ENCODE measurements around the gene ACP3.
"Not testable (repeated sequence)": the region's sequence is repeated elsewhere in the genome, so short reads cannot be mapped to it uniquely, and the experiment has no call there.

The ACP3 gene

DNA sequence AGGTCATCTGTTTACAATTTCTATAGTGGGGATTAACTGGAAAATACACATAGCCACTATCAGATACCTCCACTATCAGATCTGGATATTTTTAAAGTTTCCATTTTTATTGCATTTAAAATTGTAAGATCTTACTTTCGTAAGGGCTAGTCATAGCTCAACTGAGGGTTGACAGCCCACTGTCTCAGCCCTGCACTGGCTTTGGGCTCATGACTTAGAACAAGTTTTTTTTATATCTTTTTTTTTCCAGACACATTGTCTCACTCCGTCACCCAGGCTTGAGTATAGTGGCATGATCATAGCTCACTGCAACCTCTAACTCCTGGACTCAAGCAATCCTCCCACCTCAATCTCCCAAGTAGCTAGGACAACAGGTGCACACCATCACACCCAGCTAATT lies 51.3 kb downstream of the ACP3 start:
- DNase-seq (ENCODE audit: low spot score) = no peak

- DNase-seq (ENCODE audit: low spot score) = no peak
Observed at GRCh38 chr3:132368962-132369361, 51.8 kb downstream of the ACP3 start.

DNA sequence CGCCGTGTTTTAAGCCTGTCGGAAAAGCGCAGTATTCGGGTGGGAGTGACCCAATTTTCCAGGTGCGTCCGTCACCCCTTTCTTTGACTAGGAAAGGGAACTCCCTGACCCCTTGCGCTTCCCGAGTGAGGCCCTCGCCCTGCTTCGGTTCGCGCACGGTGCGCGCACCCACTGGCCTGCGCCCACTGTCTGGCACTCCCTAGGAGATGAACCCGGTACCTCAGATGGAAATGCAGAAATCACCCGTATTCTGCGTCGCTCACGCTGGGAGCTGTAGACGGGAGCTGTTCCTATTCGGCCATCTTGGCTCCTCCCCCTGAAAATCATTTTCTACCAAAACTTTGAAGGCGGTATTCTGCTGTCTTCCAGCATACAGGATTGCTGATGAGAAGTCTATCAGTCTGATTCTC lies 59.7 kb downstream of the ACP3 start:
- DNase-seq (ENCODE audit: low spot score) = not testable (repeated sequence)

GRCh38 chr3:132378048-132378762 lies 61.0 kb downstream of the ACP3 start:
- no peak for DNase-seq (ENCODE audit: low spot score)

GRCh38 chr3:132378846-132379245 lies 61.6 kb downstream of the ACP3 start:
- DNase-seq (ENCODE audit: low spot score) = no peak

GRCh38 chr3:132380920-132381319 lies 63.7 kb downstream of the ACP3 start:
- no peak for DNase-seq (ENCODE audit: low spot score)

GRCh38 chr3:132381348-132381944 lies 64.2 kb downstream of the ACP3 start:
- DNase-seq (ENCODE audit: low spot score) = no peak

DNA sequence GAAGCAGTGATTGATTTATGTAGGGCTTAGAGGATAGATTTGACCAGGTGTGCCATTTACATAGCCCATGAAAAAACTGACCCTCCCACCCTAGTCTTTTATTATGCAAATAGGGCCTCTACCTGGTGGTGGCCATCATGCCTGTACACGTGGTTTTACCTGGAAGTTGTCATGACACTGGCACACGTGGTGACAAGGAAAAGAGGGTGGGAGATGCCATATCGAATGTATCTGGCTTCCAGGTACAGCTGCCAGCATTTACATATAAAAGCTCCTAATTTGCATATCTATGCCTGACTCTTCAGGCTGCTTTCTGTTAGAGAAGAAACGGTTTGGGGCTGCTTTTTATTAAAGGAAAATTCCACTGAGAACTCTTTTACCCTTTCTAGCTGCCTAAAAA lies 65.1 kb downstream of the ACP3 start:
- DNase-seq (ENCODE audit: low spot score) = peak; percentile 14

DNA sequence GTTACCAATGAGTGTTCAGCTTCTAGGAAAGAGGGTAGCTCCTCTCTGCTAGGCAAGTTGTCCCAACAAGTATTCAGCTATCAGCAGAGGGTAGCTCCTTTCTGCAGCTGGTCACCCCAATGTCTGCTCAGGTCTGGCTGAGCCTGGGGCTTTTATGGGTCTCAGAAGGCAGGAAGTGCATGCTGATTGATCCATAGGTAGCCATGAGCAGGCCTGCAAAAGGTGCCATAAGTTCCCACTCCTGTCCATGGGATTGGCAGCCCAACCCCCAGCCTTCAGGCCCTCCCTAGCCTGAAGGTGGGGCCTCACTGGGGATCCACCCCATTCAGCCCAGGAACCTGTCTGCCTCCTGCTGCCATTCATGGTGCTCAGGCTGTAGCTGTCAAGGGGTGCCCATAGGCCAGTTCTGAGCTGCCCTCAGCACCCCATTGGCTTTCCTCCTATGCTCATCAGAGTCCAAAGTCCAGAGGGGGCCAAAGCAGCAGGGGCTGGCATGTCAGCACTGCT lies 65.5 kb downstream of the ACP3 start:
- peak; percentile 11 for DNase-seq (ENCODE audit: low spot score)

- DNase-seq (ENCODE audit: low spot score) = no peak
Observed at GRCh38 chr3:132386259-132386658, 69.1 kb downstream of the ACP3 start.

- not testable (repeated sequence) for DNase-seq (ENCODE audit: low spot score)
Observed at GRCh38 chr3:132392675-132393074, 75.5 kb downstream of the ACP3 start.

- DNase-seq (ENCODE audit: low spot score) = no peak
Observed at GRCh38 chr3:132394320-132394719, 77.1 kb downstream of the ACP3 start.

GRCh38 chr3:132395126-132395525 lies 77.9 kb downstream of the ACP3 start:
- DNase-seq (ENCODE audit: low spot score) = no peak

DNA sequence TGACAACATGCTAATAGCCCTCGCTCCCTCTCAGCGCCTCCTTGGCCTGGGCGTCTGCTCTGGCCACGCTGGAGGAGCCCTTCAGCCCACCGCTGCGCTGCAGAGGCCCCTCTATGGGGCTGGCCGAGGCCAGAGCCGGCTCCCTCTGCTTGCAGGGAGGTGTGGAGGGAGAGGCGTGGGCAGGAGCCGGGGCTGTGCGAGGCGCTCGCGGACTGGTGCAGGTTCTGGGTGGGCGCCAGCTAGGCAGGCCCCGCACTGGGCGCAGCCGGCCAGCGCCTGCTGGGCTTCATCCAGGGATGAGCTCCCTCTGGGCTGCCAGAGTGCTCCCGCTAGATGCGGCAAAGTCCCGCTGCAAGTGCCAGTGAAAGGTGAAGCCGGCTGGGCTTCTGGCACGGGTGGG lies 79.0 kb downstream of the ACP3 start:
- no peak for DNase-seq (ENCODE audit: low spot score)

DNA sequence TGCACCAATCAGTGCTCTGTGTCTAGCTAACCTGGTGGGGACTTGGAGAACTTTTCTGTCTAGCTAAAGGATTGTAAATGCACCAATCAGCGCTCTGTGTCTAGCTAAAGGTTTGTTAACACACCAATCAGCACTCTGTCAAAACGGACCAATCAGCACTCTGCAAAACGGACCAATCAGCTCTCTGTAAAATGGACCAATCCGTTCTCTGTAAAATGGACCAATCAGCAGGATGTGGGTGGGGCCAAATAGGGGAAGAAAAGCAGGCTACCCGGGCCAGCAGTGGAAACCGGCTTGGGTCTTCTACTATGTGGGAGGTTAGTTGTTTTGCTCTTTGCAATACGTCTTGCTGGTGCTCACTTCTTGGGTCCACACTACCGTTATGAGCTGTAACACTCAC lies 79.6 kb downstream of the ACP3 start:
- not testable (repeated sequence) for DNase-seq (ENCODE audit: low spot score)

GRCh38 chr3:132399054-132399929 lies 82.1 kb downstream of the ACP3 start:
- peak; percentile 70 for DNase-seq (ENCODE audit: low spot score)

DNA sequence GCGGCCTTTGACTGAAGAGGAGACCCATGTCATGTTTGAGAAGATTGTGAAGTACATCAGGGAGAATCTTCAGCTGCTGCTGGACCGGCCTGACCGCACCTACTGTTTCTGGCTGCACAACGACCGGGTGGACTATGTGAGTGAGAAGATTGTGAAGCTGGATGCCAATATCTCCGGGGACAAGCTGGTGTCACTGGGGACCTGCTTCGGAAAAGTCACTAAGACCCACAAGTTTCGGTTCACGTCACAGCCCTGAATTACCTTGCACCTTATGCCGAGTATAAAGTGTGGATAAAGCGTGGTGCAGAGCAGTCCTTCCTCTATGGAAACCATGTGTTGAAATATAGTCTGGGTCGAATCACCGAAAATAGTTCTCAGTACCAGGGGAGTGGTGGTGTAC lies 84.0 kb downstream of the ACP3 start:
- DNase-seq (ENCODE audit: low spot score) = no peak

DNA sequence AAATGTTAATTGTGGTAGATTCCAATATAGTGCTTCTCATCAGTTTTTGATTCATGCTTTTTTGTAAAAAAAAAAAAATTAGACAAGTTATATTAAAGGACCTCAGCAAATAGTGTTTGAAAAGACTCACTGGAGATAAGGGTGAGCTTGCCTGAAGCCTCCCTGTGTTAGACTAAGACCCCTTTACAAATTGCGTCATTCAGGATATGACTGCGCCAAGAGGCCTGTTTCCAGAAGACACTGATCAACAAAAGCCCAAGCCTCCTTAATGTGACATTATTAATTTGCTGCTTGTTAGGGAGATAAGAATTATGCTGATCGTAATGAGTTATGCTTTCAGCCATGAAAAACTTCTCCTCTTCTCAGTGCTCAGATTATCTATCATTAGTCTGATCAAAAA lies 87.1 kb downstream of the ACP3 start:
- no peak for DNase-seq (ENCODE audit: low spot score)

DNA sequence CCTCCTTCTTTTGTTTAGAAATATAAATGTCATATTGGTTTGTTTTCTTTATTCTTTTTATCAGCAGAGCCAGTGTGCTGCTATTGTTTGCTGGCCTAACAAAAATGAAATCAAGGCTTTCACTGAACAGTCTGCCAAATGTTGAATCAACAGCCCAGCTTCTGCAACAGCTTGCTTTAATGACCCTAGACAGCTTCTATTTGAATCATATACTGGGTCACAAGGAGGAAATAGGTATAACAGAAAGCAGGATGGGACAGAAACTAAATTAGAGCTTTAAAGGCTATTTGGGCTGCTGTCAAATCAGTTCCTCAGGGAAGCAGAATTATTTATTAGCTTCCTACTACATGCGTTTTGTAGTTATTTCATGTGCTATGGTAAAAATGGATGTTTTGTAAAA lies 88.0 kb downstream of the ACP3 start:
- DNase-seq (ENCODE audit: low spot score) = no peak

GRCh38 chr3:132405609-132406299 lies 88.5 kb downstream of the ACP3 start:
- no peak for DNase-seq (ENCODE audit: low spot score)

- no peak for DNase-seq (ENCODE audit: low spot score)
Observed at GRCh38 chr3:132406587-132406986, 89.4 kb downstream of the ACP3 start.

DNA sequence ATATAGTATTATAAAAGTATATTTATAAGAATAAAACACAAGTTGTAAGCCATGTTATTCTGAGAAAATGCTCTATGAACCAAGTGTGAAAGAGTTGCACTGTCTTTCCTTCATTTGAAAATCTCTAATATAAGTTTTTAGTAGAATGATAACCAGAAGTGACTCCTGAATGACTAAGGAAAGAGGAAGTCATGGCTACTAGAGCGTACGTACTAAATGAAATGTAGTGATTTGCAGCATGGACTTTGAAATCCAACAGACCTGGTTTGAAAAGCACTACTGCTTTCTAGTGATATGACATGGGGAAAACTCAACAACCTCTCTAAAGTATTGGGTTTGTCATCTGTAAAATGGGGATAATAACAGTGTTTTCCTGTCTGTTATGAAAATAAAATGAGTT lies 89.8 kb downstream of the ACP3 start:
- no peak for DNase-seq (ENCODE audit: low spot score)

All from iPS-NIHi11 (cell line).